CD14-positive monocyte (primary cell): ENCODE results near the gene LNP1. TPM values are rescaled to one million over a fixed set of nuclear protein-coding genes. Genes with fewer than 3 reads are reported as not detected.
A peak's percentile ranks its signal among the peaks of the same experiment; 100 is the strongest.

ENCODE experiments used
- DNase-seq, 3 donors: peaks; one replicate each; pipeline ENCODE4 v3.0.0-alpha.2; 2011 to 2022
- H2AFZ ChIP-seq: 2 replicates; pipeline ENCODE4 v1.6.0; 2012; ENCODE audit warnings: mild to moderate bottlenecking, low read depth, low read length, inconsistent platforms; ENCODE audit not compliant: insufficient read depth, poor library complexity, severe bottlenecking
- H3K27ac ChIP-seq, 2 donors: 1 replicate in 1 of 2; 2 replicates in 1 of 2; pipeline ENCODE4 v1.5.1; 2012 to 2013; ENCODE audit warnings: low read length in 2 of 2, control low read depth in 1 of 2, inconsistent platforms in 1 of 2, low read depth in 1 of 2, mild to moderate bottlenecking in 1 of 2
- H3K27me3 ChIP-seq, 2 donors: one replicate each; pipeline versions ENCODE4 v1.6.0 to v1.6.1; 2011 to 2013; ENCODE audit warnings: low read length in 2 of 2; ENCODE audit not compliant: control insufficient read depth in 2 of 2, insufficient read depth in 2 of 2
- H3K36me3 ChIP-seq, 2 donors: replicated peaks in 1 of 2; 1 replicate in 1 of 2; 2 replicates in 1 of 2; pipeline versions ENCODE4 v1.5.1 to v1.6.1; 2012 to 2013; ENCODE audit warnings: low read length in 2 of 2, control low read depth in 1 of 2, inconsistent platforms in 1 of 2, mild to moderate bottlenecking in 1 of 2; ENCODE audit not compliant: insufficient read depth in 2 of 2, control insufficient read depth in 1 of 2
- H3K4me1 ChIP-seq, 2 donors: 1 replicate in 1 of 2; 2 replicates in 1 of 2; pipeline versions ENCODE4 v1.5.1 to v1.6.1; 2012 to 2013; ENCODE audit warnings: low read length in 2 of 2, control low read depth in 1 of 2, inconsistent platforms in 1 of 2, mild to moderate bottlenecking in 1 of 2, moderate library complexity in 1 of 2; ENCODE audit not compliant: insufficient read depth in 2 of 2, control insufficient read depth in 1 of 2
- H3K4me2 ChIP-seq: replicated peaks from 2 replicates; pipeline ENCODE3; 2012; ENCODE audit warnings: low read length, moderate library complexity, mild to moderate bottlenecking; ENCODE audit not compliant: poor library complexity, severe bottlenecking; ENCODE audit errors: extremely low read depth
- H3K4me3 ChIP-seq, 3 experiments: fragments of 200-600 bp in 1 of 3; sonication (generic) in 1 of 3; replicated peaks in 1 of 3; 1 replicate in 2 of 3; 2 replicates in 1 of 3; pipeline ENCODE4 v1.5.1; 2011 to 2013; ENCODE audit warnings: low read length in 3 of 3, mild to moderate bottlenecking in 3 of 3, control low read depth in 2 of 3, low read depth in 2 of 3, inconsistent platforms in 1 of 3, moderate library complexity in 1 of 3
- H3K79me2 ChIP-seq: 2 replicates; pipeline ENCODE4 v1.6.0; 2012; ENCODE audit warnings: mild to moderate bottlenecking, control low read depth, inconsistent platforms, low read length, moderate library complexity; ENCODE audit not compliant: insufficient read depth
- H3K9ac ChIP-seq: 2 replicates; pipeline ENCODE4 v1.6.0; 2017; ENCODE audit warnings: low read length, mild to moderate bottlenecking; ENCODE audit not compliant: insufficient read depth, poor library complexity, severe bottlenecking
- H3K9me3 ChIP-seq, 2 donors: replicated peaks in 1 of 2; 1 replicate in 1 of 2; 2 replicates in 1 of 2; pipeline versions ENCODE4 v1.5.1 to v1.6.1; 2012 to 2013; ENCODE audit warnings: low read length in 2 of 2, control low read depth in 1 of 2; ENCODE audit not compliant: control insufficient read depth in 1 of 2, insufficient read depth in 1 of 2
- H4K20me1 ChIP-seq: 2 replicates; pipeline ENCODE4 v1.6.0; 2012; ENCODE audit warnings: mild to moderate bottlenecking, low read length, control low read depth, moderate library complexity; ENCODE audit not compliant: insufficient read depth
- H3K27ac Mint-ChIP-seq, 7 donors: one replicate each; pipeline ENCODE4 v1.8.0; 2020; ENCODE audit warnings: mild to moderate bottlenecking in 7 of 7, mixed read lengths in 7 of 7, moderate library complexity in 6 of 7, inconsistent platforms in 2 of 7
- H3K27me3 Mint-ChIP-seq, 3 donors: one replicate each; pipeline ENCODE4 v1.8.0; 2021 to 2022; ENCODE audit warnings: low read depth in 3 of 3, mild to moderate bottlenecking in 3 of 3, mixed read lengths in 3 of 3, moderate library complexity in 3 of 3, inconsistent platforms in 1 of 3
- H3K36me3 Mint-ChIP-seq, 2 donors: one replicate each; pipeline ENCODE4 v1.8.0; 2020; ENCODE audit warnings: mixed read lengths in 2 of 2, inconsistent platforms in 1 of 2, mild to moderate bottlenecking in 1 of 2
- H3K4me1 Mint-ChIP-seq: one replicate; pipeline ENCODE4 v1.8.0; 2020; ENCODE audit warnings: mild to moderate bottlenecking, mixed read lengths
- H3K4me3 Mint-ChIP-seq, 2 donors: one replicate each; pipeline ENCODE4 v1.8.0; 2020; ENCODE audit warnings: mild to moderate bottlenecking in 2 of 2, mixed read lengths in 2 of 2, moderate library complexity in 1 of 2
- H3K9me3 Mint-ChIP-seq, 7 donors: one replicate each; pipeline ENCODE4 v1.8.0; 2020 to 2022; ENCODE audit warnings: mixed read lengths in 7 of 7, mild to moderate bottlenecking in 6 of 7, moderate library complexity in 6 of 7, inconsistent platforms in 2 of 7
- WGBS: methylation state at CpG from one replicate; pipeline ENCODE4 v1.1.5; 2013; ENCODE audit warnings: missing lambda C conversion rate; ENCODE audit not compliant: insufficient coverage; 5-methylcytosine and 5-hydroxymethylcytosine counted together
- intact Hi-C, 2 donors: fragments of 100-400 bp; cut with micrococcal nuclease; formaldehyde crosslinking; loops; one replicate each; pipeline versions ENCODE4 v1.15.0 to v1.15.1; 2023
- polyA plus RNA-seq, 3 donors: library from polyadenylated mRNA; depleted of rRNA in 1 of 3; unstranded in 2 of 3; stranded (reverse) in 1 of 3; fragments of 300-500 nt in 2 of 3; fragments of >200 nt in 1 of 3; fragmentation: Illumina TruSeq in 2 of 3; gene quantifications; 1 replicate in 2 of 3; 2 replicates in 1 of 3; pipeline ENCODE4 v1.2.3, GENCODE V29; 2012 to 2021
- TF ChIP-seq, protein P1 (sequence below): fragments of 200-600 bp; IDR thresholded peaks from one replicate; pipeline ENCODE4 v1.8.0; 2022; ENCODE audit warnings: antibody characterized with exemption, mild to moderate bottlenecking

LNP1 gene
- polyA plus RNA-seq, 3 donors, result 0.07 to 0.26 (median 0.08) TPM

DNA sequence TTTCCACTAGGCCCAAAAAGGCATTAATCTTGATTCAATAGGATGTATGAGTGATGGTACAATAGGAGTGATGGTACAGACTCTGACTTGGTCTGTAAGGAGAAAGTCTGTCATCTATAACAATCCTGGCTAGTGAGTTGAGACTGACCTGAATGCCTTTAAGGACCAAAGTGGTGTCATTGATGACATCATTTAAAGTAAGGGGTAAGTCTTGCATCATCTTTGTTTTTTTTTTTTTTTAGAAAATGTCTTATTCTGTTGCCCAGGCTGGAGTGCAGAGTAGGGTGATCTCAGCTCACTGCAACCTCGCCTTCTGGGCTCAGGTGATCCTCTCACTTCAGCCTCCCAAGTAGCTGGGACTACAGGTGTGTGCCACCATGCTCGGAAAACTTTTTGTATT lies 85.5 kb downstream of the LNP1 start:
- Mint-ChIP-seq H3K9me3 (peaks cover 0 to 3% (median 0%) of the 10 kb centered on the region in 7 donors), H3K4me1 (peaks cover 2% of the 10 kb centered on the region), H3K27me3 (peaks cover 1 to 9% (median 6%) of the 10 kb centered on the region in 3 donors), H3K36me3 (no peaks in the 10 kb centered on the region), H3K4me3 (no peak overlapping the region), H3K27ac (peak overlapping the region in 1 of 7 donors; percentile 65)
- TF ChIP-seq, protein P1, sequence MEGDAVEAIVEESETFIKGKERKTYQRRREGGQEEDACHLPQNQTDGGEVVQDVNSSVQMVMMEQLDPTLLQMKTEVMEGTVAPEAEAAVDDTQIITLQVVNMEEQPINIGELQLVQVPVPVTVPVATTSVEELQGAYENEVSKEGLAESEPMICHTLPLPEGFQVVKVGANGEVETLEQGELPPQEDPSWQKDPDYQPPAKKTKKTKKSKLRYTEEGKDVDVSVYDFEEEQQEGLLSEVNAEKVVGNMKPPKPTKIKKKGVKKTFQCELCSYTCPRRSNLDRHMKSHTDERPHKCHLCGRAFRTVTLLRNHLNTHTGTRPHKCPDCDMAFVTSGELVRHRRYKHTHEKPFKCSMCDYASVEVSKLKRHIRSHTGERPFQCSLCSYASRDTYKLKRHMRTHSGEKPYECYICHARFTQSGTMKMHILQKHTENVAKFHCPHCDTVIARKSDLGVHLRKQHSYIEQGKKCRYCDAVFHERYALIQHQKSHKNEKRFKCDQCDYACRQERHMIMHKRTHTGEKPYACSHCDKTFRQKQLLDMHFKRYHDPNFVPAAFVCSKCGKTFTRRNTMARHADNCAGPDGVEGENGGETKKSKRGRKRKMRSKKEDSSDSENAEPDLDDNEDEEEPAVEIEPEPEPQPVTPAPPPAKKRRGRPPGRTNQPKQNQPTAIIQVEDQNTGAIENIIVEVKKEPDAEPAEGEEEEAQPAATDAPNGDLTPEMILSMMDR, result no peak
- H3K36me3 ChIP-seq, result no peaks in the 10 kb centered on the region
- H3K27ac ChIP-seq, result no peak overlapping the region
- H3K79me2 ChIP-seq, result no peaks in the 10 kb centered on the region
- no peak for DNase-seq
- no peak overlapping the region for H3K4me3 ChIP-seq
- no peak overlapping the region for H3K9ac ChIP-seq
- peaks cover 6 to 9% of the 10 kb centered on the region in 2 donors for H3K27me3 ChIP-seq
- peaks cover under 1 to 1% of the 10 kb centered on the region in 2 donors for H3K4me1 ChIP-seq
- no peaks in the 10 kb centered on the region for H4K20me1 ChIP-seq
- intact Hi-C loops, result no loop called here
- no peak overlapping the region for H2AFZ ChIP-seq
- WGBS, result no CpG with 5 or more reads among the region's 2 CpGs
- H3K4me2 ChIP-seq, result no peak overlapping the region
- no peaks in the 10 kb centered on the region for H3K9me3 ChIP-seq

DNA sequence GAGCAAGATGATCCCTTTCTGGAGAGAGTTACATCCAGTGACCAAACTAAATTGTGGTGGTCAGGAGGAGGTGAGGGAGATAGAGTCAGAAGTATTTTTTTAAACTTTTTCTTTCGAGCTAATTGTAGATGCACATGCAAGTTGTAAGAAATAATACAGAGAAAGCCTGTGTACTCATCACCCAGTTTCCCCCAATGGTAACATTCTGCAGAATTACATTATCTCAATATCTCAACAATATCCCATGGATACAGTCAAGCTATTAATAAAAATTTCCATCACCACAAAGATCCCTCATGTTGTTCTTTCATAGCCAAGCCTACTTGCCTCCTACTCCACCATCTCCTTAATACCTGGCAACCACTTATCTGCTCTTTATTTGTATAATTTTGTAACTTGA lies 87.8 kb downstream of the LNP1 start:
- no CpG with 5 or more reads among the region's 1 CpG for WGBS
- TF ChIP-seq, protein P1, result no peak
- H2AFZ ChIP-seq, result no peak overlapping the region
- H3K4me1 Mint-ChIP-seq, result peaks cover 15% of the 10 kb centered on the region
- H3K9me3 Mint-ChIP-seq, result peaks cover 0 to 3% (median 0%) of the 10 kb centered on the region in 7 donors
- no peak for DNase-seq
- no peaks in the 10 kb centered on the region for H3K9me3 ChIP-seq
- no peaks in the 10 kb centered on the region for H3K79me2 ChIP-seq
- intact Hi-C loops, result no loop called here
- no peak overlapping the region for H3K27ac Mint-ChIP-seq
- H3K4me1 ChIP-seq, result peaks cover 11 to 13% of the 10 kb centered on the region in 2 donors
- no peak overlapping the region for H3K9ac ChIP-seq
- no peak overlapping the region for H3K4me3 Mint-ChIP-seq
- H4K20me1 ChIP-seq, result no peaks in the 10 kb centered on the region
- H3K27me3 Mint-ChIP-seq, result peaks cover 1 to 18% (median 18%) of the 10 kb centered on the region in 3 donors
- no peaks in the 10 kb centered on the region for H3K36me3 Mint-ChIP-seq
- H3K27ac ChIP-seq, result no peak overlapping the region
- H3K4me2 ChIP-seq, result no peak overlapping the region
- H3K27me3 ChIP-seq, result peaks cover 9 to 11% of the 10 kb centered on the region in 2 donors
- H3K4me3 ChIP-seq, result no peak overlapping the region
- no peaks in the 10 kb centered on the region for H3K36me3 ChIP-seq
